CD4-positive, CD25-positive, alpha-beta regulatory T cell (primary cell): ENCODE results near the gene FAM177A1. TPM values are rescaled to one million over a fixed set of nuclear protein-coding genes. Genes with fewer than 3 reads are reported as not detected.

Experiments
- ATAC-seq, 2 donors: fragments of 150-1000 bp; cut with Tn5 transposase; one replicate each; pipeline ENCODE4 v1.10.0; 2021; ENCODE audit warnings: low read depth in 2 of 2, moderate number of reproducible peaks in 2 of 2, moderate library complexity in 1 of 2
- DNase-seq, 3 donors: peaks; one replicate each; pipeline versions ENCODE4 v3.0.0 to v3.0.0-alpha.2; 2012 to 2022; ENCODE audit warnings: mixed read lengths in 1 of 3
- H3K27ac ChIP-seq: one replicate; pipeline ENCODE4 v1.7.0; 2013; ENCODE audit warnings: mild to moderate bottlenecking, low read length; ENCODE audit not compliant: insufficient read depth, poor library complexity, severe bottlenecking
- H3K27me3 ChIP-seq: one replicate; pipeline ENCODE4 v1.7.0; 2013; ENCODE audit warnings: low read length; ENCODE audit not compliant: control insufficient read depth, insufficient read depth
- H3K36me3 ChIP-seq: one replicate; pipeline ENCODE4 v1.7.0; 2013; ENCODE audit warnings: mild to moderate bottlenecking, low read length, moderate library complexity; ENCODE audit not compliant: control insufficient read depth, insufficient read depth
- H3K4me1 ChIP-seq: 2 replicates; pipeline ENCODE4 v1.7.0; 2013; ENCODE audit warnings: mild to moderate bottlenecking, low read length; ENCODE audit not compliant: insufficient read depth, control insufficient read depth, poor library complexity, severe bottlenecking
- H3K4me3 ChIP-seq: one replicate; pipeline ENCODE4 v1.7.0; 2013; ENCODE audit warnings: low read depth, mild to moderate bottlenecking, low read length, moderate library complexity
- H3K9me3 ChIP-seq, 2 experiments: 1 replicate in 1 of 2; 2 replicates in 1 of 2; pipeline ENCODE4 v1.7.0; 2013; ENCODE audit warnings: low read length in 2 of 2, mild to moderate bottlenecking in 1 of 2, moderate library complexity in 1 of 2; ENCODE audit not compliant: control insufficient read depth in 2 of 2
- H3K27ac Mint-ChIP-seq, 3 donors: one replicate each; pipeline ENCODE4 v1.8.0; 2020 to 2022; ENCODE audit warnings: mild to moderate bottlenecking in 3 of 3, mixed read lengths in 3 of 3, moderate library complexity in 2 of 3
- H3K27me3 Mint-ChIP-seq: one replicate; pipeline ENCODE4 v1.8.0; 2022; ENCODE audit warnings: mild to moderate bottlenecking, mixed read lengths
- H3K36me3 Mint-ChIP-seq: one replicate; pipeline ENCODE4 v1.8.0; 2020; ENCODE audit warnings: mixed read lengths
- H3K4me1 Mint-ChIP-seq, 4 donors: one replicate each; pipeline ENCODE4 v1.8.0; 2020 to 2022; ENCODE audit warnings: mixed read lengths in 4 of 4, mild to moderate bottlenecking in 1 of 4
- H3K4me3 Mint-ChIP-seq, 4 donors: one replicate each; pipeline ENCODE4 v1.8.0; 2020 to 2022; ENCODE audit warnings: mild to moderate bottlenecking in 4 of 4, mixed read lengths in 4 of 4, moderate library complexity in 3 of 4
- H3K9me3 Mint-ChIP-seq, 7 donors: one replicate each; pipeline ENCODE4 v1.8.0; 2020 to 2022; ENCODE audit warnings: mixed read lengths in 7 of 7, mild to moderate bottlenecking in 3 of 7, moderate library complexity in 2 of 7
- polyA plus RNA-seq, 4 donors: library from polyadenylated mRNA; unstranded; fragments of 300-500 nt; fragmentation: Illumina TruSeq; gene quantifications; one replicate each; pipeline ENCODE4 v1.2.3, GENCODE V29; 2021
- total RNA-seq: library from RNA; stranded (reverse); gene quantifications from one replicate; pipeline ENCODE4 v1.2.3, GENCODE V29; 2022

FAM177A1 gene
- total and polyA plus RNA-seq, 5 donors from 2014 or later: 51.5 to 152 (median 62.3) TPM

- no peaks in the 10 kb centered on the region for H3K9me3 Mint-ChIP-seq
- Histone ChIP-seq H3K4me1 (peaks cover 21% of the 10 kb centered on the region), H3K27me3 (no peaks in the 10 kb centered on the region), H3K27ac (peak overlapping the region; percentile 97), H3K9me3 (no peaks in the 10 kb centered on the region), H3K36me3 (no peaks in the 10 kb centered on the region), H3K4me3 (peak overlapping the region; percentile 97)
- H3K36me3 Mint-ChIP-seq: no peaks in the 10 kb centered on the region
- H3K4me3 Mint-ChIP-seq: peak overlapping the region; percentile 88 to 99 (median 92)
- ATAC-seq (no peak), DNase-seq (peak in 1 of 3 donors; percentile 12)
- peaks cover 17 to 39% (median 28%) of the 10 kb centered on the region in 4 donors for H3K4me1 Mint-ChIP-seq
- peak overlapping the region; percentile 94 to 100 (median 98) for H3K27ac Mint-ChIP-seq
- no peaks in the 10 kb centered on the region for H3K27me3 Mint-ChIP-seq
Observed at GRCh38 chr14:35044939-35045797, 904 bp upstream of the FAM177A1 start.

GRCh38 chr14:35045798-35046047, 349 bp upstream of the FAM177A1 start:
- ATAC-seq: no peak
- Mint-ChIP-seq H3K9me3 (no peaks in the 10 kb centered on the region), H3K27ac (peak overlapping the region; percentile 94 to 100 (median 98)), H3K4me3 (peak overlapping the region; percentile 88 to 99 (median 92)), H3K27me3 (no peaks in the 10 kb centered on the region), H3K4me1 (peaks cover 17 to 41% (median 29%) of the 10 kb centered on the region in 4 donors), H3K36me3 (peaks cover 5% of the 10 kb centered on the region)
- Histone ChIP-seq H3K27ac (peak overlapping the region; percentile 97), H3K4me3 (peak overlapping the region; percentile 97), H3K36me3 (peaks cover 2% of the 10 kb centered on the region), H3K9me3 (no peaks in the 10 kb centered on the region), H3K27me3 (no peaks in the 10 kb centered on the region), H3K4me1 (peaks cover 21% of the 10 kb centered on the region)
- no peak for DNase-seq

GRCh38 chr14:35046751-35047536, 872 bp downstream of the FAM177A1 start:
- no peaks in the 10 kb centered on the region for H3K9me3 ChIP-seq
- ATAC-seq (peak; percentile 3 to 6), DNase-seq (peak in 1 of 3 donors; percentile 77)
- peak overlapping the region; percentile 97 for H3K27ac ChIP-seq
- Mint-ChIP-seq H3K4me1 (peaks cover 17 to 41% (median 29%) of the 10 kb centered on the region in 4 donors), H3K9me3 (no peaks in the 10 kb centered on the region), H3K4me3 (peak overlapping the region; percentile 88 to 99 (median 92)), H3K36me3 (peaks cover 6% of the 10 kb centered on the region), H3K27me3 (no peaks in the 10 kb centered on the region), H3K27ac (peak overlapping the region; percentile 95 to 100 (median 98))
- H3K4me1 ChIP-seq: peaks cover 21% of the 10 kb centered on the region
- H3K36me3 ChIP-seq: peaks cover 4% of the 10 kb centered on the region
- H3K4me3 ChIP-seq: peak overlapping the region; percentile 83
- no peaks in the 10 kb centered on the region for H3K27me3 ChIP-seq

- H3K4me3 Mint-ChIP-seq: peak overlapping the region; percentile 88 to 99 (median 92)
- H3K27ac Mint-ChIP-seq: peak overlapping the region in 2 of 3 donors; percentile 98 to 100
- peak overlapping the region; percentile 20 for H3K4me3 ChIP-seq
- no peaks in the 10 kb centered on the region for H3K9me3 Mint-ChIP-seq
- H3K27me3 ChIP-seq: no peaks in the 10 kb centered on the region
- no peaks in the 10 kb centered on the region for H3K27me3 Mint-ChIP-seq
- ATAC-seq (no peak), DNase-seq (no peak)
- H3K27ac ChIP-seq: no peak overlapping the region
- peaks cover 15 to 39% (median 29%) of the 10 kb centered on the region in 4 donors for H3K4me1 Mint-ChIP-seq
- H3K36me3 Mint-ChIP-seq: peaks cover 6% of the 10 kb centered on the region
- peaks cover 4% of the 10 kb centered on the region for H3K36me3 ChIP-seq
- H3K4me1 ChIP-seq: peaks cover 21% of the 10 kb centered on the region
- no peaks in the 10 kb centered on the region for H3K9me3 ChIP-seq
Observed at GRCh38 chr14:35047976-35048513, 2.0 kb downstream of the FAM177A1 start.

GRCh38 chr14:35050652-35051051, 4.6 kb downstream of the FAM177A1 start:
- H3K4me1 ChIP-seq: peaks cover 13% of the 10 kb centered on the region
- H3K9me3 Mint-ChIP-seq: no peaks in the 10 kb centered on the region
- no peak overlapping the region for H3K27ac Mint-ChIP-seq
- no peaks in the 10 kb centered on the region for H3K27me3 ChIP-seq
- no peaks in the 10 kb centered on the region for H3K27me3 Mint-ChIP-seq
- no peak overlapping the region for H3K4me3 ChIP-seq
- H3K36me3 ChIP-seq: peaks cover 12% of the 10 kb centered on the region
- no peak overlapping the region for H3K27ac ChIP-seq
- H3K4me3 Mint-ChIP-seq: no peak overlapping the region
- peaks cover 6% of the 10 kb centered on the region for H3K36me3 Mint-ChIP-seq
- ATAC-seq: no peak
- peaks cover 10 to 31% (median 21%) of the 10 kb centered on the region in 4 donors for H3K4me1 Mint-ChIP-seq
- no peak for DNase-seq
- H3K9me3 ChIP-seq: no peaks in the 10 kb centered on the region

- Histone ChIP-seq H3K27ac (no peak overlapping the region), H3K4me3 (no peak overlapping the region), H3K27me3 (no peaks in the 10 kb centered on the region), H3K4me1 (peaks cover 10% of the 10 kb centered on the region), H3K36me3 (peaks cover 16% of the 10 kb centered on the region), H3K9me3 (no peaks in the 10 kb centered on the region)
- Mint-ChIP-seq H3K4me3 (peak overlapping the region in 1 of 4 donors; percentile 38), H3K36me3 (peaks cover 10% of the 10 kb centered on the region), H3K4me1 (peaks cover 13 to 32% (median 22%) of the 10 kb centered on the region in 4 donors), H3K9me3 (no peaks in the 10 kb centered on the region), H3K27me3 (no peaks in the 10 kb centered on the region), H3K27ac (no peak overlapping the region)
- ATAC-seq: no peak
- DNase-seq: no peak
Observed at GRCh38 chr14:35051796-35052195, 5.7 kb downstream of the FAM177A1 start.

- H3K36me3 Mint-ChIP-seq: peaks cover 16% of the 10 kb centered on the region
- Histone ChIP-seq H3K4me1 (peaks cover 1% of the 10 kb centered on the region), H3K27me3 (no peaks in the 10 kb centered on the region), H3K27ac (no peak overlapping the region), H3K9me3 (no peaks in the 10 kb centered on the region), H3K36me3 (peaks cover 25% of the 10 kb centered on the region), H3K4me3 (no peak overlapping the region)
- ATAC-seq (no peak), DNase-seq (no peak)
- H3K4me3 Mint-ChIP-seq: no peak overlapping the region
- no peak overlapping the region for H3K27ac Mint-ChIP-seq
- no peaks in the 10 kb centered on the region for H3K27me3 Mint-ChIP-seq
- H3K4me1 Mint-ChIP-seq: peaks cover 17 to 30% (median 22%) of the 10 kb centered on the region in 4 donors
- H3K9me3 Mint-ChIP-seq: no peaks in the 10 kb centered on the region
Observed at GRCh38 chr14:35052637-35053036, 6.6 kb downstream of the FAM177A1 start.
